Tibial nerve (tissue), 3 donors: ENCODE measurements around the gene TMEM242.

Experiments used
- POLR2A ChIP-seq, 2 donors: fragments of 450-650 bp; IDR thresholded peaks; one replicate each; pipeline ENCODE4 v1.6.1; 2017; ENCODE audit warnings: antibody characterized with exemption in 2 of 2, mild to moderate bottlenecking in 2 of 2, moderate library complexity in 2 of 2
- TF ChIP-seq, protein P1 (sequence below), 5 experiments: fragments of 200-600 bp in 3 of 5; fragments of 450-650 bp in 2 of 5; sonication (generic) in 3 of 5; IDR thresholded peaks; one replicate each; pipeline ENCODE4 v1.5.1; 2016 to 2019; ENCODE audit warnings: antibody characterized with exemption in 5 of 5, mild to moderate bottlenecking in 3 of 5, moderate library complexity in 2 of 5

DNA sequence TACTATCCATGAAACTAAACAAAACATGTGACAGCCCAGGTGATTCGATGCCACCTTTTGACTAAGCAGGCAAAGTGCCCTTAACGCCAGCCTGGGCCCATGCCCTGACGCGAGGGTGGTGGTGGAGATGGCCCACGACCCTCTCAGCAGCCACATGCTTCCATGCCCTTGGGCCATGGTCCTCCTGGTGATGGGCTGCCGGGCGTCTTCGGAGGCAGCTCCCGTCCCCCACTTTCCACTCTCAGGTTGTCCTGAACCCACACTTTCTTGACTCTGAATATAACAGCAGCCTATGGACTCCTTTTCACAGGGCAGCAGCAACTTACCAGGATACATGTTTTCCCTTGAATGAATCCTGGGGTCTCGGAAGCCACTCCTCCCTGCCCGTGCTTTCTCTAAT is 33.6 kb downstream of the TMEM242 start:
- TF ChIP-seq POLR2A (IDR thresholded peaks at IDR 0.05) = no peak
- TF ChIP-seq, protein P1, sequence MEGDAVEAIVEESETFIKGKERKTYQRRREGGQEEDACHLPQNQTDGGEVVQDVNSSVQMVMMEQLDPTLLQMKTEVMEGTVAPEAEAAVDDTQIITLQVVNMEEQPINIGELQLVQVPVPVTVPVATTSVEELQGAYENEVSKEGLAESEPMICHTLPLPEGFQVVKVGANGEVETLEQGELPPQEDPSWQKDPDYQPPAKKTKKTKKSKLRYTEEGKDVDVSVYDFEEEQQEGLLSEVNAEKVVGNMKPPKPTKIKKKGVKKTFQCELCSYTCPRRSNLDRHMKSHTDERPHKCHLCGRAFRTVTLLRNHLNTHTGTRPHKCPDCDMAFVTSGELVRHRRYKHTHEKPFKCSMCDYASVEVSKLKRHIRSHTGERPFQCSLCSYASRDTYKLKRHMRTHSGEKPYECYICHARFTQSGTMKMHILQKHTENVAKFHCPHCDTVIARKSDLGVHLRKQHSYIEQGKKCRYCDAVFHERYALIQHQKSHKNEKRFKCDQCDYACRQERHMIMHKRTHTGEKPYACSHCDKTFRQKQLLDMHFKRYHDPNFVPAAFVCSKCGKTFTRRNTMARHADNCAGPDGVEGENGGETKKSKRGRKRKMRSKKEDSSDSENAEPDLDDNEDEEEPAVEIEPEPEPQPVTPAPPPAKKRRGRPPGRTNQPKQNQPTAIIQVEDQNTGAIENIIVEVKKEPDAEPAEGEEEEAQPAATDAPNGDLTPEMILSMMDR (IDR thresholded peaks at IDR 0.05) = no peak
